KMS-11 (cell line): ENCODE measurements around the gene SOCS1.

Experiments used
- H2AFZ ChIP-seq: fragments of 200-600 bp; sonication (generic); 2 replicates; pipeline ENCODE4 v1.6.1; 2016; ENCODE audit warnings: antibody characterized with exemption, mixed run types, low read depth
- H3K27ac ChIP-seq: fragments of 200-600 bp; sonication (generic); 2 replicates; pipeline ENCODE4 v1.6.1; 2016; ENCODE audit warnings: mild to moderate bottlenecking, mixed run types
- H3K27me3 ChIP-seq: fragments of 200-600 bp; sonication (generic); 2 replicates; pipeline ENCODE4 v1.6.1; 2017; ENCODE audit warnings: mild to moderate bottlenecking, low read depth, mixed run types, moderate library complexity; ENCODE audit not compliant: insufficient read depth
- H3K36me3 ChIP-seq: fragments of 200-600 bp; sonication (generic); 2 replicates; pipeline ENCODE4 v1.6.1; 2017; ENCODE audit warnings: mild to moderate bottlenecking, mixed run types; ENCODE audit not compliant: insufficient read depth
- H3K4me1 ChIP-seq: fragments of 200-600 bp; sonication (generic); 2 replicates; pipeline ENCODE4 v1.6.1; 2016; ENCODE audit warnings: mild to moderate bottlenecking, low read depth, mixed run types; ENCODE audit not compliant: poor library complexity, severe bottlenecking
- H3K4me2 ChIP-seq: fragments of 200-600 bp; sonication (generic); 2 replicates; pipeline ENCODE4 v1.7.0; 2016; ENCODE audit warnings: mild to moderate bottlenecking, mixed run types
- H3K4me3 ChIP-seq: fragments of 200-600 bp; sonication (generic); IDR thresholded peaks from 2 replicates; pipeline ENCODE4 v1.6.1; 2017; ENCODE audit warnings: low read depth, low read length, mixed read lengths; ENCODE audit not compliant: insufficient read depth
- H3K79me2 ChIP-seq: fragments of 200-600 bp; sonication (generic); 2 replicates; pipeline ENCODE4 v1.6.1; 2016; ENCODE audit warnings: low read depth, mixed run types; ENCODE audit not compliant: insufficient read depth
- H3K9ac ChIP-seq: fragments of 200-600 bp; sonication (generic); 2 replicates; pipeline ENCODE4 v1.6.1; 2016; ENCODE audit warnings: mild to moderate bottlenecking, mixed run types
- H4K20me1 ChIP-seq: fragments of 200-600 bp; sonication (generic); 2 replicates; pipeline ENCODE4 v1.6.1; 2016; ENCODE audit warnings: mild to moderate bottlenecking, mixed run types; ENCODE audit not compliant: insufficient read depth
- TF ChIP-seq, protein P1 (sequence below): fragments of 200-600 bp; sonication (generic); conservative IDR thresholded peaks from 2 replicates; pipeline ENCODE4 v1.6.1; 2017; ENCODE audit warnings: low read depth, mild to moderate bottlenecking, antibody characterized with exemption, low read length, moderate library complexity, mixed read lengths

The SOCS1 gene

DNA sequence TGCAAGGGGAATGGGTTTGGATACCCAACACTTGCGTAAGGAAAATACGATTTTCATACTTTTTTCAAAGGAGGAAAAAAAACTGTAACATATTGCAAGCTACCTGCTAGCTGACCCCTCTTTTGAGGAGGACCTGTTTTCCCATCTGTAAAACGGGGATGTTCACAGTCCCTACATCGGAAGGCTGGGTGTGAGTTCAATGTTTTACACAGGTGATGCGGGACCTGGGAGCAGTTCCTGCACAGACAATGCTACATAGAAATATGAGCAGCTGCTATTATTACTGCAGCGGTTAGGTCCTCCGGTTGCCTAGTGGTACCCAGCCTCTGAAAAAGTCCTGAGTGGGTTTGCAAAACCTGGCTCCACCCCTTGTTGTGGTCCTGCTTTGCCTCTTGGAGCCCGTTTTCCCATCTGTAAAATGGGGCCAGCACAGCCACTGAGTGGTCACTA, 3.5 kb downstream of the SOCS1 start:
- H2AFZ ChIP-seq: no peak overlapping the region
- H3K4me3 ChIP-seq: no peak overlapping the region
- no peaks in the 10 kb centered on the region for H3K36me3 ChIP-seq
- H4K20me1 ChIP-seq: no peaks in the 10 kb centered on the region
- peaks cover 12% of the 10 kb centered on the region for H3K4me1 ChIP-seq
- TF ChIP-seq, protein P1, sequence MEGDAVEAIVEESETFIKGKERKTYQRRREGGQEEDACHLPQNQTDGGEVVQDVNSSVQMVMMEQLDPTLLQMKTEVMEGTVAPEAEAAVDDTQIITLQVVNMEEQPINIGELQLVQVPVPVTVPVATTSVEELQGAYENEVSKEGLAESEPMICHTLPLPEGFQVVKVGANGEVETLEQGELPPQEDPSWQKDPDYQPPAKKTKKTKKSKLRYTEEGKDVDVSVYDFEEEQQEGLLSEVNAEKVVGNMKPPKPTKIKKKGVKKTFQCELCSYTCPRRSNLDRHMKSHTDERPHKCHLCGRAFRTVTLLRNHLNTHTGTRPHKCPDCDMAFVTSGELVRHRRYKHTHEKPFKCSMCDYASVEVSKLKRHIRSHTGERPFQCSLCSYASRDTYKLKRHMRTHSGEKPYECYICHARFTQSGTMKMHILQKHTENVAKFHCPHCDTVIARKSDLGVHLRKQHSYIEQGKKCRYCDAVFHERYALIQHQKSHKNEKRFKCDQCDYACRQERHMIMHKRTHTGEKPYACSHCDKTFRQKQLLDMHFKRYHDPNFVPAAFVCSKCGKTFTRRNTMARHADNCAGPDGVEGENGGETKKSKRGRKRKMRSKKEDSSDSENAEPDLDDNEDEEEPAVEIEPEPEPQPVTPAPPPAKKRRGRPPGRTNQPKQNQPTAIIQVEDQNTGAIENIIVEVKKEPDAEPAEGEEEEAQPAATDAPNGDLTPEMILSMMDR: no peak
- no peaks in the 10 kb centered on the region for H3K27me3 ChIP-seq
- H3K27ac ChIP-seq: no peak overlapping the region
- no peak overlapping the region for H3K9ac ChIP-seq
- no peaks in the 10 kb centered on the region for H3K79me2 ChIP-seq
- H3K4me2 ChIP-seq: no peak overlapping the region

DNA sequence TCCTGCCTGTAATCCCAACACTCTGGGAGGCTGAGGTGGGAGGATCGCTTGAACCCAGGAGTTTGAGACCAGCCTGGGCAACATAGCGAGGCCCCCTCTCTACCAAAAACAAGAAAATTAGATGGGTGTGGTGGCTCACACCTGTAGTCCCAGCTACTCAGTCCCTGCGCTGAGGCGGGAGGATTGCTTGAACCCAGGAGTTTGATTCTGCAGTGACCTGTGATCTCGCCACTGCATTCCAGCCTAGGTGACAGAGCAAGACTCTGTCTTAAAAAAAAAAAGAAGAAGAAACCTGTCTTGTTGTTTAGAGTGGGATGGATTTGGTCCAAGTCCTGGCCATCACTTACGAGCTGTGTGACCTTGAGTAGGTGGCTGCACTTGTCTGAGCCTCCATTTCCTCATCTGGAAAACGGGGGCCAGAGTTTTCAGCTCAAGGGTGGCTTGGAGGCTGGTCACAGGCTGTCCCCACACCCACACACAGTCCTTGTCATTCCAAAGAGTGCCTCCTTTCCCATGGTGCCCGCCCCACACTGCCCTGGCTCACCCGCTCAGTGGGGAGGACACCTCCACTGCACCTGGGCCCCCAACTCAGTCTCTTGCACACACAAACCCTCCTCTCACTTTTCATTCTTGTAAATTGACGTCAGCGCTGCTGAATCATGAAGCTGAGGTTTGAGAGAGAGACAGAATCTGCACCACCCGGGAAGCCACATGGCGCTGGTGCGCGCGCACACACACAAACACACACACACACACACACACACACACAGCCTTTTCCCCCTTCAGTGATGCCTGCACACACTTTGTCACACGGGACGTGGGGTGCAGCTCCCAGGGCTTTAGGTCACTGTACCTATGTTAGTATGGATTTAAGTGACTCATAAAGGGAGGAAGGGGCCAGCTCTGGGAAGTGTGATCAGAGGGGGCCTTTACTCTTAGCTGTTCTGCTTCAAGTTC, 4.2 kb downstream of the SOCS1 start:
- Histone ChIP-seq H3K27ac (no peak overlapping the region), H3K36me3 (no peaks in the 10 kb centered on the region), H3K4me1 (peaks cover 6% of the 10 kb centered on the region), H3K9ac (no peak overlapping the region), H4K20me1 (no peaks in the 10 kb centered on the region), H3K4me3 (no peak overlapping the region), H3K79me2 (no peaks in the 10 kb centered on the region), H3K4me2 (no peak overlapping the region), H2AFZ (no peak overlapping the region), H3K27me3 (no peaks in the 10 kb centered on the region)
- TF ChIP-seq, protein P1: no peak

DNA sequence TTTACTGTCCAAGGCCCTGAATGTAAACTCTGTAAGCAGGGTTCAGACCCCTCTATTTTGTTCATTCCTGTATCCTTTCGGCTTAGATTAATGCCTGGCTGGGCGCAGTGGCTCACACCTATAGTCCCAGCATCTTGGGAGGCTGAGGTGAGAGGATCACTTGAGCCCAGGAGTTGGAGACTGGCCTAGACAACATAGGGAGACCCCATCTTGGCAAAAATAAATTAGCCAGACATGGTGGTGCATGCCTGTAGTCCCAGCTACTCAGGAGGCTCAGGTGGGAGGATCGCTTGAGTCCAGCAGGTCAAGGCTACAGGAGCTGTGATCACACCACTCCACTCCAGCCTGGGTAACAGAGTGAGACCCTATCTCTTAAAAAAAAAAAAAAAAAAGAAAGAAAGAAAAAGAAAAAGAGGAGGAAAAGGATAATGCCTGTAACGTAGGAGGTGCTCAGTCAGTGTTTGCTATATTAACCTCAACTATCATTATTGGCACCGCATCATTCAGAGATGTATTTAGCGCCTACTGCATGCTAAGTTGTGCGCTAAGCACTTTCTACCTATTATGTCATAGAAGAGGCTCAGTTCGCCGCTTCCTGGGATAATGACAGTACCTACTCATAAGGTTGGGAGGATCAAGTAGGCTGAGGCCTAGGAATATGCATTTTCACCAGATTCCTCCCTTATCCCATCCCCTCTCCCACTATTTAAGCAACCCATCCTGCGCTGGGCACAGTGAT, 5.0 kb downstream of the SOCS1 start:
- Histone ChIP-seq H3K4me1 (peaks cover 13% of the 10 kb centered on the region), H3K27ac (no peak overlapping the region), H3K9ac (no peak overlapping the region), H3K79me2 (no peaks in the 10 kb centered on the region), H3K36me3 (no peaks in the 10 kb centered on the region), H4K20me1 (no peaks in the 10 kb centered on the region), H2AFZ (no peak overlapping the region), H3K4me2 (no peak overlapping the region), H3K4me3 (no peak overlapping the region), H3K27me3 (no peaks in the 10 kb centered on the region)
- TF ChIP-seq, protein P1: no peak

DNA sequence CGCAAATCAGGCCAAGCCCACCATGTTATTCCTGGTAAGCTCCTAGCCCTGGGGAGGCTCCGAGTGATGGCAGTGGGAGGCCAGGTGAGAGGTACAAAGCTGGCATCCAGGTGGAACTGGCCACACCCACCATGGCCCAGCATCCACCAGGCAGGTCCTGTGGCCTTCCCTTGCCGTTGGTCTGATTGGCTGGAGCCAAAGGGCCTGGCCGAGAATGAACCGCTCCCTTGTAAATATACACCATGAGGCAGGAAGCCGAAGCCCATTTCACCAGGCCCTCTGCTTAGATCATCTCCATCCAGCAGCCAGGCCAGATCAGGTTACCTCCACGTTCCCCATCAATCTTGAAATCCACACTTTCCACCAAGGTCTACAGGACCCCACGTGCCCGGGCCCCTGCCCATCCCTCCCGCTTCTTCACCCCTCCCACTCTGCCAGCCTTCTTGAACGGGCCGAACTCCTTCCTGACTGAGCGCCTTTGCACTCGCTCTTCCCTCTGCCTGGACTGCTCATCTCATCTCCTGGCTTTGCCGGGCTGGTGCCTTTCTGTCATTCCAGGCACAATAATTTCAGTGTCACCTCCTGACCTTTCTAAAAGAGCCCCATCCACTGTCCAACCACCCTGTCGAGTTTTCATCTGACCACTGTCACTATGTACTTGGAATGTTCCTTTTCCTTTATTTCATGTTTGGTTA, 5.8 kb downstream of the SOCS1 start:
- Histone ChIP-seq H3K27ac (no peak overlapping the region), H3K9ac (no peak overlapping the region), H3K4me2 (no peak overlapping the region), H3K4me3 (no peak overlapping the region), H2AFZ (no peak overlapping the region), H3K36me3 (no peaks in the 10 kb centered on the region), H4K20me1 (no peaks in the 10 kb centered on the region), H3K27me3 (no peaks in the 10 kb centered on the region), H3K4me1 (peaks cover 20% of the 10 kb centered on the region), H3K79me2 (no peaks in the 10 kb centered on the region)
- TF ChIP-seq, protein P1: no peak
